HepG2 (cell line): Measurements from ENCODE around the gene DNAJC7. TPM values are rescaled to one million over a fixed set of nuclear protein-coding genes. Genes with fewer than 3 reads are reported as not detected.

ENCODE experiments used
- ARNT ChIP-seq: fragments of 450-650 bp; IDR thresholded peaks from 2 replicates; pipeline ENCODE4 v1.6.1; 2017
- CCAR2 ChIP-seq: fragments of 200-400 bp; formaldehyde crosslinking; optimal IDR thresholded peaks from 2 replicates; pipeline ENCODE3; 2018; ENCODE audit warnings: low read depth, mild to moderate bottlenecking, low read length, moderate library complexity
- CENPX ChIP-seq: sonication (generic); formaldehyde crosslinking; IDR thresholded peaks from 2 replicates; pipeline ENCODE4 v1.9.0; 2021; ENCODE audit warnings: mild to moderate bottlenecking, missing genetic modification reagents, moderate library complexity
- NCOA2 ChIP-seq: sonication (generic); formaldehyde crosslinking; IDR thresholded peaks from 2 replicates; pipeline ENCODE4 v1.8.0; 2022; ENCODE audit warnings: inconsistent platforms
- RARA ChIP-seq: IDR thresholded peaks from 2 replicates; pipeline ENCODE4 v1.6.1; 2016; ENCODE audit warnings: missing genetic modification reagents, missing compliant biosample characterization
- REXO4 ChIP-seq: sonication (generic); formaldehyde crosslinking; IDR thresholded peaks from 2 replicates; pipeline ENCODE4 v1.8.0; 2022; ENCODE audit warnings: missing genetic modification reagents, mild to moderate bottlenecking, borderline replicate concordance
- RXRA ChIP-seq: sonication (generic); formaldehyde crosslinking; IDR thresholded peaks from 2 replicates; pipeline ENCODE4 v1.5.1; 2020; ENCODE audit warnings: missing genetic modification reagents
- SALL1 ChIP-seq: sonication (generic); formaldehyde crosslinking; IDR thresholded peaks from 2 replicates; pipeline ENCODE4 v1.8.0; 2022; ENCODE audit warnings: mild to moderate bottlenecking, missing genetic modification reagents
- SCMH1 ChIP-seq: sonication (generic); formaldehyde crosslinking; IDR thresholded peaks from 2 replicates; pipeline ENCODE4 v1.9.0; 2021; ENCODE audit warnings: missing genetic modification reagents, mild to moderate bottlenecking, borderline replicate concordance
- TGIF2 ChIP-seq: IDR thresholded peaks from 2 replicates; pipeline ENCODE4 v1.6.1; 2016; ENCODE audit warnings: control low read depth, missing compliant biosample characterization
- ZNF253 ChIP-seq: sonication (generic); formaldehyde crosslinking; IDR thresholded peaks from 2 replicates; pipeline ENCODE4 v1.8.0; 2022; ENCODE audit warnings: mild to moderate bottlenecking, missing genetic modification reagents, borderline replicate concordance
- ZNF256 ChIP-seq: sonication (generic); formaldehyde crosslinking; conservative IDR thresholded peaks from 2 replicates; pipeline ENCODE4 v1.4.0; 2020; ENCODE audit warnings: missing genetic modification reagents
- ZNF382 ChIP-seq: sonication (generic); formaldehyde crosslinking; IDR thresholded peaks from 2 replicates; pipeline ENCODE4 v1.5.0; 2020; ENCODE audit warnings: missing genetic modification reagents, mild to moderate bottlenecking, borderline replicate concordance
- ZNF44 ChIP-seq: sonication (generic); formaldehyde crosslinking; IDR thresholded peaks from 2 replicates; pipeline ENCODE4 v1.5.1; 2020; ENCODE audit warnings: mild to moderate bottlenecking, missing genetic modification reagents
- ZNF556 ChIP-seq: sonication (generic); formaldehyde crosslinking; IDR thresholded peaks from 2 replicates; pipeline ENCODE4 v1.4.0; 2020; ENCODE audit warnings: mild to moderate bottlenecking, missing genetic modification reagents, borderline replicate concordance
- ZNF615 ChIP-seq: sonication (generic); formaldehyde crosslinking; IDR thresholded peaks from 2 replicates; pipeline ENCODE4 v1.5.0; 2020; ENCODE audit warnings: mild to moderate bottlenecking, missing genetic modification reagents, borderline replicate concordance
- ZNF792 ChIP-seq: IDR thresholded peaks from 2 replicates; pipeline ENCODE4 v1.6.1; 2016
- polyA plus RNA-seq, 8 experiments: library from polyadenylated mRNA; depleted of rRNA in 3 of 8; stranded (reverse) in 7 of 8; unstranded in 1 of 8; fragments of >200 nt; fragmentation: Illumina TruSeq in 4 of 8; extraction: Trizol in 4 of 8; gene quantifications; 2 replicates each; pipeline versions ENCODE4 v1.2.1 to v1.2.3, GENCODE V29; 2011 to 2016; ENCODE audit warnings: low read depth in 4 of 8, missing spikeins in 1 of 8, mixed read lengths in 1 of 8; ENCODE audit not compliant: insufficient read depth in 1 of 8
- total RNA-seq, 5 experiments: library from RNA; depleted of rRNA; stranded (reverse); fragments of >200 nt; fragmentation: Illumina TruSeq; extraction: Trizol; gene quantifications; 2 replicates each; pipeline ENCODE4 v1.2.3, GENCODE V29; 2016; ENCODE audit warnings: low read depth in 1 of 5
- TF ChIP-seq, protein P1 (sequence below): sonication (generic); formaldehyde crosslinking; IDR thresholded peaks from 2 replicates; pipeline ENCODE4 v1.5.0; 2020; ENCODE audit warnings: mild to moderate bottlenecking, missing genetic modification reagents
- TF ChIP-seq, protein P2 (sequence below): sonication (generic); formaldehyde crosslinking; IDR thresholded peaks from 2 replicates; pipeline ENCODE4 v1.4.0; 2020; ENCODE audit warnings: mild to moderate bottlenecking, missing genetic modification reagents
- TF ChIP-seq, protein P3 (sequence below): sonication (generic); formaldehyde crosslinking; IDR thresholded peaks from 2 replicates; pipeline ENCODE4 v1.8.1; 2023; ENCODE audit warnings: mild to moderate bottlenecking, inconsistent platforms, moderate library complexity, missing genetic modification reagents, borderline replicate concordance
- TF ChIP-seq, protein P4 (sequence below): sonication (generic); formaldehyde crosslinking; conservative IDR thresholded peaks from 2 replicates; pipeline ENCODE4 v1.4.0; 2020; ENCODE audit warnings: missing genetic modification reagents

Gene DNAJC7
- total and polyA plus RNA-seq, 2 of the 13 experiments (the other 11 are each of a cell fraction or from before 2014, with no cell fraction given), result 47.7 to 132 TPM

DNA sequence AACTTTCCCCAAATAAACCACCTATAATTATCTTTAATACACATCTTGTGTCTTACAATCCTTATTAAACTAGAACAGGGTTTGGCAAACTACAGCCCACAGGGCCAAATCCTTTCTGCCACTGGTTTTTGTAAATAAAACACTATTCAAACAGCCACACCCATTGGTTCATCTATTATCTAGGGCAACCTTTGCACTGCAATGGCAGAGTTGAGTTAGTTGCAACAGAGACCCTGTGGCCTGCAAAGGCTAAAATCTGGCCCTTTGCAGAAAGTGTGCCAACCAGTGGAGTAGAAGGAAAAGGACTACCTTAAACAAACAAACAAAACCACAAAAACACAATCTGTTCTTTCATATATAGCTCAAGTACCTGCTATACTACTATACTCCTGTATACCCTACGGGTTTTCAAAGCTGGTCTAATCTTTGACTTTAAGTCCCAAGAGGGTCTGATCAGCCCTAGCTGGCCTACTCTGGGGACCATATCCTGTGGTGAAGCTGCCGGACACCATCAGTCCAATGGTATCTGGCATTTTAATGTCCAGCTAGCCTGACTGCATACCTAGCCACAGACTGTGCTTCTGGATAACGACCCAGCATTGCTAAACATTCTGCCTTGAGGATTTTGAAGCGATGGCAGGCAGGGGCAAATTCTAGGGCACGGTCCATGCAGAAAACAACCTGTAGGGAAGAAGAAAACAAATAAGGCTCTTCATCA lies 27.4 kb downstream of the DNAJC7 start (continued):
- TF ChIP-seq ZNF44, result 0 out of 2 replicates have a peak, but pooled peaks have one; percentile 58
- TF ChIP-seq ZNF382 (CRISPR knock-in tag), result no peak
- TF ChIP-seq, protein P1, sequence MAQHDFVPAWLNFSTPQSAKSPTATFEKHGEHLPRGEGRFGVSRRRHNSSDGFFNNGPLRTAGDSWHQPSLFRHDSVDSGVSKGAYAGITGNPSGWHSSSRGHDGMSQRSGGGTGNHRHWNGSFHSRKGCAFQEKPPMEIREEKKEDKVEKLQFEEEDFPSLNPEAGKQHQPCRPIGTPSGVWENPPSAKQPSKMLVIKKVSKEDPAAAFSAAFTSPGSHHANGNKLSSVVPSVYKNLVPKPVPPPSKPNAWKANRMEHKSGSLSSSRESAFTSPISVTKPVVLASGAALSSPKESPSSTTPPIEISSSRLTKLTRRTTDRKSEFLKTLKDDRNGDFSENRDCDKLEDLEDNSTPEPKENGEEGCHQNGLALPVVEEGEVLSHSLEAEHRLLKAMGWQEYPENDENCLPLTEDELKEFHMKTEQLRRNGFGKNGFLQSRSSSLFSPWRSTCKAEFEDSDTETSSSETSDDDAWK (CRISPR knock-in tag), result no peak
- no peak for TF ChIP-seq ARNT
- TF ChIP-seq ZNF253 (CRISPR knock-in tag), result no peak
- peak; percentile 63; the same call in 1 of the 2 replicates for TF ChIP-seq SALL1 (CRISPR knock-in tag)
- peak; percentile 49; the same call in 1 of the 2 replicates for TF ChIP-seq RARA (CRISPR knock-in tag)
- TF ChIP-seq RXRA (CRISPR knock-in tag), result peak; percentile 29; the same call in 1 of the 2 replicates
- TF ChIP-seq, protein P2, sequence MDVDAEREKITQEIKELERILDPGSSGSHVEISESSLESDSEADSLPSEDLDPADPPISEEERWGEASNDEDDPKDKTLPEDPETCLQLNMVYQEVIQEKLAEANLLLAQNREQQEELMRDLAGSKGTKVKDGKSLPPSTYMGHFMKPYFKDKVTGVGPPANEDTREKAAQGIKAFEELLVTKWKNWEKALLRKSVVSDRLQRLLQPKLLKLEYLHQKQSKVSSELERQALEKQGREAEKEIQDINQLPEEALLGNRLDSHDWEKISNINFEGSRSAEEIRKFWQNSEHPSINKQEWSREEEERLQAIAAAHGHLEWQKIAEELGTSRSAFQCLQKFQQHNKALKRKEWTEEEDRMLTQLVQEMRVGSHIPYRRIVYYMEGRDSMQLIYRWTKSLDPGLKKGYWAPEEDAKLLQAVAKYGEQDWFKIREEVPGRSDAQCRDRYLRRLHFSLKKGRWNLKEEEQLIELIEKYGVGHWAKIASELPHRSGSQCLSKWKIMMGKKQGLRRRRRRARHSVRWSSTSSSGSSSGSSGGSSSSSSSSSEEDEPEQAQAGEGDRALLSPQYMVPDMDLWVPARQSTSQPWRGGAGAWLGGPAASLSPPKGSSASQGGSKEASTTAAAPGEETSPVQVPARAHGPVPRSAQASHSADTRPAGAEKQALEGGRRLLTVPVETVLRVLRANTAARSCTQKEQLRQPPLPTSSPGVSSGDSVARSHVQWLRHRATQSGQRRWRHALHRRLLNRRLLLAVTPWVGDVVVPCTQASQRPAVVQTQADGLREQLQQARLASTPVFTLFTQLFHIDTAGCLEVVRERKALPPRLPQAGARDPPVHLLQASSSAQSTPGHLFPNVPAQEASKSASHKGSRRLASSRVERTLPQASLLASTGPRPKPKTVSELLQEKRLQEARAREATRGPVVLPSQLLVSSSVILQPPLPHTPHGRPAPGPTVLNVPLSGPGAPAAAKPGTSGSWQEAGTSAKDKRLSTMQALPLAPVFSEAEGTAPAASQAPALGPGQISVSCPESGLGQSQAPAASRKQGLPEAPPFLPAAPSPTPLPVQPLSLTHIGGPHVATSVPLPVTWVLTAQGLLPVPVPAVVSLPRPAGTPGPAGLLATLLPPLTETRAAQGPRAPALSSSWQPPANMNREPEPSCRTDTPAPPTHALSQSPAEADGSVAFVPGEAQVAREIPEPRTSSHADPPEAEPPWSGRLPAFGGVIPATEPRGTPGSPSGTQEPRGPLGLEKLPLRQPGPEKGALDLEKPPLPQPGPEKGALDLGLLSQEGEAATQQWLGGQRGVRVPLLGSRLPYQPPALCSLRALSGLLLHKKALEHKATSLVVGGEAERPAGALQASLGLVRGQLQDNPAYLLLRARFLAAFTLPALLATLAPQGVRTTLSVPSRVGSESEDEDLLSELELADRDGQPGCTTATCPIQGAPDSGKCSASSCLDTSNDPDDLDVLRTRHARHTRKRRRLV (CRISPR knock-in tag), result no peak
- TF ChIP-seq, protein P3, sequence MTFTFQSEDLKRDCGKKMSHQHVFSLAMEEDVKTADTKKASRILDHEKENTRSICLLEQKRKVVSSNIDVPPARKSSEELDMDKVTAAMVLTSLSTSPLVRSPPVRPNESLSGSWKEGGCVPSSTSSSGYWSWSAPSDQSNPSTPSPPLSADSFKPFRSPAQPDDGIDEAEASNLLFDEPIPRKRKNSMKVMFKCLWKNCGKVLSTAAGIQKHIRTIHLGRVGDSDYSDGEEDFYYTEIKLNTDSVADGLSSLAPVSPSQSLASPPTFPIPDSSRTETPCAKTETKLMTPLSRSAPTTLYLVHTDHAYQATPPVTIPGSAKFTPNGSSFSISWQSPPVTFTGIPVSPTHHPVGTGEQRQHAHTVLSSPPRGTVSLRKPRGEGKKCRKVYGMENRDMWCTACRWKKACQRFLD (CRISPR knock-in tag), result no peak
- TF ChIP-seq SCMH1 (CRISPR knock-in tag), result no peak
- TF ChIP-seq, protein P4, sequence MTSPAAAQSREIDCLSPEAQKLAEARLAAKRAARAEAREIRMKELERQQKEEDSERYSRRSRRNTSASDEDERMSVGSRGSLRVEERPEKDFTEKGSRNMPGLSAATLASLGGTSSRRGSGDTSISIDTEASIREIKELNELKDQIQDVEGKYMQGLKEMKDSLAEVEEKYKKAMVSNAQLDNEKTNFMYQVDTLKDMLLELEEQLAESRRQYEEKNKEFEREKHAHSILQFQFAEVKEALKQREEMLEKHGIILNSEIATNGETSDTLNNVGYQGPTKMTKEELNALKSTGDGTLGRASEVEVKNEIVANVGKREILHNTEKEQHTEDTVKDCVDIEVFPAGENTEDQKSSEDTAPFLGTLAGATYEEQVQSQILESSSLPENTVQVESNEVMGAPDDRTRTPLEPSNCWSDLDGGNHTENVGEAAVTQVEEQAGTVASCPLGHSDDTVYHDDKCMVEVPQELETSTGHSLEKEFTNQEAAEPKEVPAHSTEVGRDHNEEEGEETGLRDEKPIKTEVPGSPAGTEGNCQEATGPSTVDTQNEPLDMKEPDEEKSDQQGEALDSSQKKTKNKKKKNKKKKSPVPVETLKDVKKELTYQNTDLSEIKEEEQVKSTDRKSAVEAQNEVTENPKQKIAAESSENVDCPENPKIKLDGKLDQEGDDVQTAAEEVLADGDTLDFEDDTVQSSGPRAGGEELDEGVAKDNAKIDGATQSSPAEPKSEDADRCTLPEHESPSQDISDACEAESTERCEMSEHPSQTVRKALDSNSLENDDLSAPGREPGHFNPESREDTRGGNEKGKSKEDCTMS, result no peak
- no peak for TF ChIP-seq ZNF256 (CRISPR knock-in tag)
- TF ChIP-seq ZNF556, result no peak
- no peak for TF ChIP-seq REXO4 (CRISPR knock-in tag)
- TF ChIP-seq CENPX, result no peak
- TF ChIP-seq NCOA2, result peak; percentile 61
- TF ChIP-seq ZNF792, result peak; percentile 95
- 0 out of 2 replicates have a peak, but pooled peaks have one; percentile 40 for TF ChIP-seq TGIF2
- TF ChIP-seq CCAR2, result peak; percentile 74
- no peak for TF ChIP-seq ZNF615 (CRISPR knock-in tag)
